Fibroblast of skin of right biceps (primary cell): ENCODE measurements around the gene CNPY1.
"Not testable (repeated sequence)": the region's sequence is repeated elsewhere in the genome, so short reads cannot be mapped to it uniquely, and the experiment has no call there.

ENCODE experiments used
- DNase-seq: peaks from one replicate; pipeline ENCODE4 v3.0.0-alpha.2; 2013

CNPY1 gene

DNA sequence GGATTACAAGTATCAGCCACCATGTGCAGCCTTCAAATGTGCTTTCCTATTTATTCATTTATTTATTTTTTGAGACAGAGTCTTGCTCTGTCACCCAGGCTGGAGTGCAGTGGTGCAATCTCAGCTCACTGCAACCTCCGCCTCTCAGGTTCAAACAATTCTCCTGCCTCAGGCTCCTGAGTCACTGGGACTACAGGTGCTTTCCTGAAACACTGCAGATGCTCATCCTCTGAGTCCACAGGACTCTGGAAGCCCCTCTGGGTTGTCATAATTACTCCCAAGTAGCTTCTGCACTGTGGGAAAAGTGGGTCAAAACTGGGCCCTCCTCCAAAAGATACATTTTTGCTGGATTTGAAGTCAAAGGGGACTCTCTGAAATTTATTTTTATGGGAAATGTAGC lies at the start of gene CNPY1:
Gene CNPY1, minus strand, starts transcription at position 111 of the 400 bp plus-strand sequence. CDS start 630 bp downstream, outside the sequence.
- not testable (repeated sequence) for DNase-seq

DNA sequence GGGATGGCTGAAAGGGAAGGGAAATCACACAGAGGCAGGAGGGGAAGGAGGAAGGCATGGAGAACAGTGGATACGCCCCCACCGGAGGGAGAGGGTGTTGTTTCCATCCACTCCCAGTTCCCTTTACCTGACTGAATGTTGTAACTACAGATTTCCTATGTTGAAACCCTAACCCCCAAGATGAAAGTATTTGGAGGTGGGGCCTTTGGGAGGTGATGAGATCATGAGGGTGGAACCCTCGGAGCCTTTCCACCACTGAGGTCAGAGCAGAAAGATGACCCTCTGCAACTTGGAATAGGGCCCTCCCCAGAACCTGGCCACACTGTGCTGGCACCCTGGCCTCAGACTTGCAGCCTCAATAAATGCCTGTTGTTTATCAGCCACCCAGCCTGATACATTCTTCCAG lies 48.6 kb upstream of the CNPY1 start:
- no peak for DNase-seq

DNA sequence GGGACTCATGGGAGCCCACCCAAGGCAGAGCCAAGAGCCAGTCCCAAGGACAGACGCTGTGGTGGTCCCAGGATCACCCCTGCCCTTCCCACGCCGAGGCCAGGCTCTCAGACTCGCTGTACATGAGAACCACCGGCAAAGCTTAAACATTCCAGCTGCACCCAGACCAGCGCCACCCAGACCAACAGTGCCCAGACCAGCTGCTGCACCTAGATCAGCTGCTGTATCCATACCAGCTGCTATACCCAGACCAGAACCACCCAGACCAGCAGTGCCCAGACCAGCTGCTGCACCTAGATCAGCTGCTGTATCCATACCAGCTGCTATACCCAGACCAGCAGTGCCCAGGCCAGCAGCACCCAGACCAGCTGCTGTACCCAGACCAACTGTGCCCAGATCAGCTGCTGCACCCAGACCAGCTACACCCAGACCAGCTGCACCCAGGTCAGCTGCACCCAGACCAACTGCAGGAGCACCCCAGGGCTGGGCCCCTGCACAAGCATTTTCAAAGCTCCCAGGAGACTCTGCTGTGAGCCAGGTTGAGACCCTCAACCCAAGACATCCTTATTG lies 47.9 kb upstream of the CNPY1 start:
- DNase-seq = no peak

DNA sequence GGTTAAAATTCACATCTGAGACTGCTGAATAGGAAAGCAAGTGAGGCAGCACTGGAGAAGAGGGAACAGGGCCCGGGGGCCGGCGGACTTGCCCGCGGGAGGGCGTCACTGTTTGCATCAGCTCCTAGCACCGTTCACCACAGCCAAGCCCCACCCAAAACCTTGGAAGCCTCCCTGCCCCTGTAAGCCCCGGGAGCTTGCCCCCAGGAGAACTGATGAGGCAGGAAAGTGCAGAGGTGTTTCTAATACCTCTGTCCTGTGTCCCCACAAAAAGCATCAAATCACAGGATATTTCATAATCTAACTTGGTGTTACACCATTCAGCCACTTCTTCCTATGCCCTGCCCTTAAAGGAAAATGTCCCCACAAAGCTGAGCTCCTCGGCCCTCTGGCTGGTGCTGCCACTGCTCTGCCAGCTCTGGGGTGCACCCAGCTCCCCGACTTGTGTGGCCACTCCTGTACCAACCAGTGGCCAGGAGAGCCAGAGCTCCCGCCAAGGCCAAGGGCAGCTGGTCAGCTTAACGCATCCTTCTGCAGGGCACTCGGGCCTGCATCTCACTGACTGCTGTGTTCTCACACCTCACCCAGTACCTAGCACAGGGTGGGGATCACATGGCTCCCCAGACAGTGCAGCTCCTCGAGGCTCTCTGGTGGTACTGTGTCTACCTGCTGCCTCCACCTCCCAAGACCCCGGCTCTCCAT lies 47.3 kb upstream of the CNPY1 start:
- no peak for DNase-seq

DNA sequence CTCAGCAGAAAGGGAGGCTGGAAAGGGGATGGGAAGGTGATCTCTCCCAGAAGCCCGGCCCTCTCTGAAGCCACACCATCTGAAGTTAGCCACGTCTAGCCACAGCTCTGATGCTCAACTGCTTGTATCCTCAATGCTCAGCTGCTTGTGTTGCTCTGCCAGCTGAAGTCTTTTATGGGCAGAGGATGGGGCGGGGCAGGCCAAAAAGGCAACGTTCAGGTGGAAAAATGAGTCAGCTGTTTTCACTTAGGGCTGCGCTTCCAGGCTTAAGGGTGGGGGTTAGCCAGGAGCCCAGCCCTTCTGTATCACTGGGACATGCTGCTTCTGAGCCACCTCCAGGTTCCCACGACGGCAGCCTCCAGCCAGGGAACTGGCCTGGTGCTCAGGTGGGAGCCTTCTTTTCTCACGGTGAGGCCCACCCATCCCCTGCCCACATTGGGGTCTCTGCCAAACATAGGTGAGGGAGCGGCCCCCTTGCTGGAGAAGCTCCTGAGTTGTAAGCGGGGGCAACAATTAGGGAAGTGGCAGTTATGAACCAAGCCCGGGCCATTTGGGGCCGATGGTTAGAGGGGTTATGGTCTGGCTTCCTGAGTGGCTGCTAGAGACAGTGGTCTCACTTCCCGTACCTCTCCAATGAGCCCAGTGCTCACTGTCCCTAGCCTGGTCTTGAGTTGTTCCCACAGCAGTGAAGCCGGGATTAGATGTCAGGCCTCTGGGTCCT lies 44.9 kb upstream of the CNPY1 start:
- no peak for DNase-seq

DNA sequence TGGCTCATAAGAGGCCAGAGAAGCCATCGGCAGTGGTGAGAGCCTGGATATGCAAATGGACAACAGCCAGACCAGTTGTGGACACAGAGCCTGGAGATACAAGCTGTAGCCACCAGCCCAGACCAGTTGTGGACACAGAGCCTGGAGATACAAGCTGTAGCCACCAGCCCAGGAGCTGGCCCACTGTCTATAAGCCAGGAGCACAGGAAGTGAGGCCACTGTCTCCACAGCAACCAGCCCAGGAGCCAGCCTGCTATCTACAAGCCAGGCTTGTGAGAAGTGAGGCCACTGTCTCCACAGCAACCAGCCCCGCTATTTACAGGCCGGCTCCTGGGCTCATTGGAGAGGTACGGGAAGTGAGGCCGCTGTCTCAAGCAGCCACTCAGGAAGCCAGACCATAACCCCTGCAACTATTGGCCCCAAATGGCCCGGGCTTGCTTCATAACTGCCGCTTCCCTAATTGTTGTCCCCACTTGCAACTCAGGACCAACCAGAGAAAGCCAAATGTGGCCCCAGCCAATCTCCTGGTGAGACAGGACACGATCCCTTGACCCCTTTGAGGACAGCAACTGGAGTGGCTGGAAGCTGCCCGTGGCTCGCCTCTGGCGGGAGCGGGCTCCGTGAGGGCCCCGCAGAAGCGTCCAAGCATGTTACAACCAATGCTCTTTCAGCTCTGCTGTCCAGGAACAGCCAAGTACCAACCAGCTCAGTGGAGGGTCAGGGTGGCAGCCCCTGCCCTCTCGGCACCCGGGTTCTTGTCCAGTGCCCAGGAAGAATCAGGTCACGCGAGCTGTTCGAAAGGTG lies 44.1 kb upstream of the CNPY1 start:
- DNase-seq = no peak

DNA sequence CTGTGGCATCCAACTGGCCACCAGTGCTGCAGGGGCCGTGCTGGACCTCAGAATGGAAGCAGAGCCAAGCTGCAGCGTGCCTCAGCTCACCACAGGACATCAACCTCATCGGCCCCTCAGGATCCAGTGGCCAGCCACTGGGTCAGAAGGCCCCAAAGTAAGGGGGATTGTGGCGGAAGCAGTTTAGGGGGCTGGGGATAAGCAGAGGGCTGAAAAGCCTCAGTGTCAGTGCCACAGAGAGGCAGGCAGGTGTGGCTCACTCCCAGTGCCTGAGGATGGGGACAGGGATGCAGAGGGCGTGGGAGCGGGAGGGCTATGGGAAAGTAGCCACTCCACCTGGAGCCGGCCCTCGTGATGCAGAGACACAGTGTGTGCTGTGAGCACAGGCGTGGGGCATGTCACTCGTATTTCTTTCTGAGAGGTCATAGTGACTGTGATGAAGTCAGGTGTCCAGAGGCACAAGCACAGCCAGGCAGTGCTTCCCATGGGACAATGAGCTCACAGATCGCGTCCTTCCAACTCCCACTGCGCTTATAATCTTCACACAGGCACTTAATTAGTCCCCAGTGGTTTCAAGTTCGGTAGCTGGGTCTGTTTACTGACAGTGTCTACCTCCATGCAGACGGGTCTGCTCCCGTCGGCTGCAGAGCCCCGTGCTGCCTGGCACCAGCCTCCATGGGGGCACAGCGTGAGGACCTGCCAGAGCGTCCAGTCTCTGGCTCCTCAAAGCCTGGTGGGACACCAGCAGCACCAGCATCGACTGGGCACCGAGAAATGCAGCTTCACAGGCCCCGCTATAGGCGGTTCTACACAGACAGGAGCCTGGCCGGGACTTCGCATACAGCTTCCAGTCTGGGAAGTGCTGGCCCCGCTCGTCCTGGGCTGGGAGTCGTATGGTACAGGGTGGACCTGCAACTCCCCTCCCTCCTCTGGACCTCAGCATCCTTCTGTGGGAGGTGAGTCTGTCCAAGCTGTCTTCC lies 42.9 kb upstream of the CNPY1 start:
- no peak for DNase-seq

DNA sequence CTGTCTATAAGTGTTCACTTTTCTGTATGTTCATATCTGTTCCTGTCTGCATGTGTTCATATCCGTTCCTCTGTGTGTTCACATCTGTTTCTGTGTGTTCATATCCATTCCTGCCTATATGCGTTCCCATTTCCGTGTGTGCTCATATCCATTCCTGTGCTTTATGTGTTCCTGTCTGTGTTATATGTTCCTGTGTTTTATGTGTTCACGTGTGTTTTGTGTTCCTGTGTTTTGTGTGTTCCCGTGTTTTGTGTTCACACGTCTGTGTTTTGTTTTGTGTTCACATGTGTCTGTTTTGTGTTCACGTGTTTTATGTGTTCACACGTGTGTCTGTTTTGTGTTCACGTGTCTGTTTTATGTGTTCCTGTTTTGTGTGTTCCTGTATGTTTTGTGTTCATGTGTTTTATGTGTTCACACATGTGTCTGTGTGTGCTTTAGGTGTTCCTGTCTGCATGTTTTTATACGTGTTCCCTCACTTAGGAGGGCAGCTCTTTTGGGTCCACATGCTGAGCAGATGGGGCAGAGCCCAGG lies 42.2 kb upstream of the CNPY1 start:
- no peak for DNase-seq

DNA sequence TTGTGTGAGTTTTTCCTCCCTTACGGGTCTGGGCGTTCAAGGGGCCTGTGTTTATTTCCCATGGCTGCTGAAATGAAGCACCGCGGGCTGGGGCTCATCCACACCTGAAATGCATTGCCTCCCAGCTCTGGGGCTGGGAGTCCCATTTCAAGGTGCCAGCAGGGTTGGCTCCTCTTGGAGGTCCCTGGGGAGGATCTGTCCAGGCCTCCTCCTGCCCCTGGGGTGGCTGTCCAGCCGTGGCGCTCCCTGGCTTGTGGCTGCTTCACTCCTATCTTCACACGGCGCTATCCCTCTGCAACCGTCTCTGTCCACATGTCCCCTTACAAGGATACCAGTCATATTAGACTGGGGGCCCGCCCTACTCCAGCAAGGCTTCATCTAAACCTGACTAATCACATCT lies 41.1 kb upstream of the CNPY1 start:
- DNase-seq = no peak

DNA sequence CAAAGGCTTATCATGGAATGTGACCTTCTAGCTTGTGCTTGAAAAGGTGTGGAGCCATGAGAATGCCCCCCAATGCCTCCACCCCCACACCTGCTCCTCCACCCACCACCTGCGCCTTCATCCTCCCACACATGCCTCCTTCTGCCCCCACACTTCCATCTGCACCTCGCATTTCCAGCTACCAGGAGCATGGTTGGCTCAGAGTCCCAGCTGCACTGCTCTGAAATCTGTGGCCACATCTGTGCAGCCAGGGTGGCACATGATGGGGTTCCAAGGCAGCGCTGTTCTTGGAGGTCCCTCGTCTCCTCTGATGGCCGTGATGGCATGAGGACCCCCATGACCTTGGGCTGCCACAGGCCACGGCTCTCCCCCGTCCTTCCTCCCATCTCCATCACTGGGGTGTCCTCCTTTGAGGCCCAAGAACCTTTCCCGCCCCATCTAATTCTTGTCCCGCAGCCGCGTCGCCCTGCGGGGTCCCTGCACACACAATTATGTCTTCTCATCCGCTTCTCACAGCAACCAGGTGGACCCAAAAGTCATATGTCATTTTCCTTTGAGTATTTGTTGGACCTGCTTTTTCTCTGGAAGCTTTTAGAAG lies 40.6 kb upstream of the CNPY1 start:
- DNase-seq = no peak

DNA sequence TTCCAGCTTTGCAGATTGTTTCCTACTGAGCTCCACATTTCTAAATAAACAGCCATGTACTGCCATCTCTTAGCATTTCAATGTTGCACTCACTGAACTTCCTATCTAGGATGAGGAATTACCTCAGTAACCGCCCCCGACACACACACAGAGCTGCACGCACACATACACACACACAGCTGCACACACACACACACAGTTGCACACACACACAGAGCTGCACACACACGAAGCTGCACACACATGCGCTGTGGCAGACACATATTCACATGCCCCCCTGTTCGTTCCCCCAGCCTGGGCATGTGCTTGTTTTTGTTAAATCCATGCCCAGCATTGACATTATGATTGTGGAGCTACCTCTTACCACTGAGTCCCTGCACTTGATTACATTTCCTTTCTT lies 39.6 kb upstream of the CNPY1 start:
- no peak for DNase-seq

DNA sequence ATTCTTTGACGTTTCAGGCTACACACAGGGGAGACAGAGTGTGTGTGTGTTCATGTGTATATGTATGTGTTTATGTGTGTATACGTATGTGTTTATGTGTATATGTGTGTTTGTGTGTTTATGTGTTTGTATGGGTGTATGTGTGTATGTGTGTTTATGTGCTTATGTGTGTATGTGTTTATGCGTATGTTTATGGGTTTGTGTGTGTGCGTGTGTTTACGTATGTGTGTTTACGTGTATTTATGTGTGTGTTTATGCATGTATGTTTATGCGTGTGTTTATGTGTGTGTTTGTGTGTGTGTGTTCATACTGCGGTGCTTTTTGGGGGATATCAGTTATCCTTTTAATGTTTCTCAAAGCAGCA lies 39.2 kb upstream of the CNPY1 start:
- no peak for DNase-seq

DNA sequence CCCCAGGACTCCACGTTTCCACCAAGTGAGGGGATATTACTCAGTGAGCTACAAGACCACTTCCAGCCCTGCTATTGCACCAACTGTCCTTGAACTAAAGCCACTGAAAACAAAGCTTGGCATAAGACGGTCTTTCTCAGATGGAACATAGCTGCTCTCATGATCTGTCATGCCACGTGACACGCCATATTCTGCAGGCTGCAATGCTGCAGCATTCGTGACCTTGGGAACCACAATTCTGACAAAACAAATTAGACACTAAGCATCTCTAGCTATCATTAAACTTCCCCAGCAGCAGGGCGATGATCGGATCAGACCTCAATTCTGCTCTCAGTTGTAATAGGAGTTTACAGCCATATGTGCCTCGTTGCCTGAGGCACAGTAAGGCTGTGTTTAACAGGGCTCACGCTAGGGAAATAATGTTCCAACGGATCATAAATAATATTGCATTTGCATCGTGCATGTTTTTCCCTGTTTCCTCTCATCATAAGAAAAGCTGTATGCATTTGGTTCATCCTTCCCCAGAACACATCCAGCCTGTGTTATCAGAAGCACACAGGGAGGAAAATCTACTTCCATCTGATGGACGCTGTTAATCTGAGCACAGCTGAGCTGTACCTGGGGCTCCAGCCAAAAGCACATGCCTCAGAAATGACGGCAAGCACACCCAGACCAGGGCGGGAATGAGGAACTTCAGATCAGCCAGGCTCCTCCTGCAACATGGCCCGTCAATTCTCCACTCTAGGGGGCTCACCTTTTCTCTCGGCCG lies 38.6 kb upstream of the CNPY1 start:
- DNase-seq = peak; percentile 41

DNA sequence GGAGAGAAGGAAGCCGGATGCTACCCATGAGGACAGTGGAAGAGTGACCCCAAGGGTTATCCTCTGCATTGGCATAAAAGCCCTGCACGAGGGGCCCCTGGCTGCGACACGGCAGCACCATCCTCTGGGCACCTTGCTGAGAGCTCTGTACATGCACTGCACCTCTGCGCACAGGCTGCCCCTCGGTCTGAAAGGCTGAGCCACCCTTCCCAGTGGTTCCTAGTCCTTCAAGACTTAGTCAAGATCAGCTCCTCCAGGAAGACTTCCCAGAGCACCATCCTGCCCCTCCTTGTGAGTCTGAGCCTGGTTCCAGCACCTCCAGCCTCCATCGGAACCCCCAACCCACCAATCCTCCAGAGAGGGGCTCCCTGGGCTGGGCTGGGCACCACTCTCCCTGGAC lies 37.9 kb upstream of the CNPY1 start:
- no peak for DNase-seq

DNA sequence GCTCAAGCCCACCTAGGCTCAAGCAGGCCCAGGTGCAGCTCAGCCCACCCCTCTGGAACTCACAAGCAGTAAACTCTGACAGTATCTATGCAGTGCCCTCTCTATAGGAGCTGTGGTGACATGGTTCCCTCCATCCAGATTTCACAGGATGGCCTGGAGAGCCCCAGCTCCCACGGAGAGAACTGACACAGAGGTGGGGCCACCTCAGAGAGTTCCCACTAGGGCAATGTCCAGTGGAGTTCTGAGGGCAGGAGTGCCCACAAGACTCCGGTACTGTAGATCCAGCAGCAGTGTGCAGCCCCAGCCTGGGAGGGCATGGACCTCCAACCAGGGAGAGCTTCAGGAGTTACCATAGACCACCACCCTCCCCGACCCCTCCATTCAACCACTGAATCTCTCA lies 37.3 kb upstream of the CNPY1 start:
- DNase-seq = no peak

DNA sequence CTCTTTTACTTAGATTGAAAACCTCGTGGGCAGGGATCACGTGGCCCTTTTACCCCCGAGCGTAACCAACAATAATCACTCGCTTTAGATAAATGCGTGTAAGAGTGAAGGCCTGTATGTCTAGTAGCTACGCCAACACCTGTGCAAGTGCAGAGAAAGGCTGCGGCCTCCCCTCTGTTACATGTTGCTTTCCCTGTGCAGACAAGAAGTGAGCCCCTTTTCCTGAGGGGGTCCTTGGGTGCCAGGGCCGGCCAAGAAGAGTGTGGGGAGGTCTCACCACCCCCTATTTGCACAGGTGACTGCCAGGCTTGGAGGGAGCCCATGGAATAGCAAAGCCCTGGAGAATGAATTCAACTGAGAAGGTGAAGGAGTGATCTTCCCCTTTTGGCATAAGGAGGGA lies 35.6 kb upstream of the CNPY1 start:
- no peak for DNase-seq

DNA sequence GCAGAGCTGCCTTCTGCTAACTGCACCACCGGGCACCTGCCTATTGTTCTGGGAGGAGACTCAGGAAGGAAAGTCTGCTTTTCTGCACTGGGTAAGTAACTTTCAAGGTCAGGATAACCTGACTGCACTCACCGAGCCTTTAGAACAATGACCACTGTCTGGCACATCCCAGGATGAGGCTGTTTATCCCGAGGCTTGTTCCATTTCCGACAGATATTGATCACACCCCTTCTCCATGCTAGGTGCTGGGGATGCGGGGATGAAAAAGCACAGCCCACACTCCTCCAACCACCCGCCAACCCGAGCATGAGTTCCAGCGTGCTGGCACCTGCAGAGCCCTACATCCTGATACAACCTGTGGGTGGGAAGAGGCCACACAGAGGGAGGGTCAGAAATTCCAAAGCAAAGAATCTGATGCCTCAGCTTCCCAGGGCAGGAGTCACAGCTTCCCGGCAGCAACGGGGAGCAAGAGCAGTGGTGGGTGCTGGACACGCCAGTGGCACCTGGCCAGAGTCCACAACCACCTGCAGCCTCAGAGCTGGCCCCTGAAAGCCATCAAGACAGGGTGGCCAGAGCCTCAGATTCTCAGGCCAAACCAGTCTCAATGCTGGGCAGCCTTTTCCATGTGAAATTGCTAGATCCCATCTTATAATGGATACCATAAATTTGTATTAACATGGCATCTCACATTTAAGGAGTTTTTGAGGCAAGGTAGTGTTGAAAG lies 34.9 kb upstream of the CNPY1 start:
- DNase-seq = no peak

DNA sequence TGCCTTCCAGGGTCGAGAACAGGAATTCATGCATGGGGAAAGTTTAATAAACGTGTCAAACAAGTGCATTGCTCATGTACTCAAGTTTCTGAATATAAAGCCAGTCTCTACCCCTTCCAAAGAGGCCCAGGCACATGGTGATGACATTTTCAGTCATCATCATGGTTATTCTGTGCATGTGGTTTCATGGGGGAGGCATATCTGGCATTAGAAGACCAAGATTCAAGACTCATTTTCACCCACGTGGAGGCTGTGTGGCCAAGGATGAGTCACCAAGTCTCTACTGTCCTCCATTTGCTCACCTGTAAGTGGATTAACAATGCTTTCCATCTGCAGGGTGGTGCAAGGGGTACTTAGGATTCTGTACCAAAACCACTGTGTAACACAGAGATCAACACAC lies 34.0 kb upstream of the CNPY1 start:
- no peak for DNase-seq

DNA sequence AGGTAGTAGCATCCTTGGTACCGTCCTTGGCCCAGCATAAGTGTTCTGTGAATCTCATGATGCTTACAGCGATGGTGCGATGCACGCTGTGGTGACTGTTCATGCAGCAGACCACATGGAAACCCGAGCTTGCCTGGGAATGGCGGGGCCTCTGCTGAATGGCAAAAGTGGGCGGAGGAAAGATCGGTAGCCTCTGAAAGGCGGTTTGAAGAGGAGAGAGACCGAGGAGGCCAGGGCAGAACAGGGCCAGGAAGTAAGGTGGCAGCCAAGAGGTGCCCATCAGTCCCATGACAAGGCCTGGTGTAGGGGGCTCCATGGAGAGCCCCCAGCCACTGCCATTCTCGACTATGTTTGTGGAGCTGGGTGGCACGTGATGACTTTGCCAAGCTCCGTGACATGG lies 33.2 kb upstream of the CNPY1 start:
- DNase-seq = no peak

DNA sequence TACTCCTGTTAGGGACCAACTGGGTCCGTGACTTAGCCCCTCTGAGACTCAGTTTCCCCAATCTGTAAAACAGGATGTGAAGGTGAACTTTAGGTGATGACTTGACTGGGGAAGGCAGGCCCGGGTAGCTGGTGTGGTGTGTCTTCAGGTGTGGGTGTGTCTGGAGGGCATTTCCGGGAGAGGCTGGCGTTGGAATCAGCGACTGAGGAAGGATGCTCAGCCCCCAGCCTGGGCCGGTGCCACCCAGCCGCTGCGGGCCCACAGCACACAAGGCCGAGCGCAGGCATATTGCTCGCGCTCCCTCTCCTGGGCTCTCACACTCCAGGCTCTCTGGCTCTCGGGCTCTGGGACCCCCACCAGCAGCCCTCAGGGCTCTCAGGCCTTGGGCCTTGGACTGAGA lies 31.7 kb upstream of the CNPY1 start:
- DNase-seq = no peak
